ENCODE results near the gene MACROH2A1.

Gene MACROH2A1

GRCh38 chr5:135435467-135436330 lies 36.7 kb upstream of the MACROH2A1 start:
- no peak for DNase-seq

- DNase-seq, result peak; percentile 95
Observed at GRCh38 chr5:135434591-135435466, 35.8 kb upstream of the MACROH2A1 start.

GRCh38 chr5:135433681-135434426 lies 34.8 kb upstream of the MACROH2A1 start:
- DNase-seq, result peak; percentile 73

- no peak for DNase-seq
Observed at GRCh38 chr5:135432113-135432512, 33.1 kb upstream of the MACROH2A1 start.

GRCh38 chr5:135430135-135430437 lies 31.1 kb upstream of the MACROH2A1 start:
- no peak for DNase-seq

- DNase-seq, result peak; percentile 93
Observed at GRCh38 chr5:135429301-135430134, 30.5 kb upstream of the MACROH2A1 start.

GRCh38 chr5:135428586-135428985 lies 29.6 kb upstream of the MACROH2A1 start:
- DNase-seq, result no peak

- no peak for DNase-seq
Observed at GRCh38 chr5:135426102-135427082, 27.4 kb upstream of the MACROH2A1 start.

- DNase-seq, result no peak
Observed at GRCh38 chr5:135425641-135426040, 26.6 kb upstream of the MACROH2A1 start.

GRCh38 chr5:135423846-135424168 lies 24.8 kb upstream of the MACROH2A1 start:
- DNase-seq, result no peak

GRCh38 chr5:135423146-135423845 lies 24.3 kb upstream of the MACROH2A1 start:
- DNase-seq, result peak; percentile 88

- no peak for DNase-seq
Observed at GRCh38 chr5:135422419-135422818, 23.4 kb upstream of the MACROH2A1 start.

GRCh38 chr5:135417083-135417482 lies 18.1 kb upstream of the MACROH2A1 start:
- DNase-seq, result no peak

- DNase-seq, result no peak
Observed at GRCh38 chr5:135405082-135405481, 6.1 kb upstream of the MACROH2A1 start.

GRCh38 chr5:135402031-135402430 lies 3.0 kb upstream of the MACROH2A1 start:
- no peak for DNase-seq

GRCh38 chr5:135400866-135401265 lies 1.8 kb upstream of the MACROH2A1 start:
- DNase-seq, result peak; percentile 81

- DNase-seq, result peak; percentile 52
Observed at GRCh38 chr5:135399794-135400542, 937 bp upstream of the MACROH2A1 start.

- peak; percentile 67 for DNase-seq
Observed at GRCh38 chr5:135398160-135398854, 724 bp downstream of the MACROH2A1 start.

- DNase-seq, result no peak
Observed at GRCh38 chr5:135397084-135397483, 1.9 kb downstream of the MACROH2A1 start.

Data from islet precursor cell (in vitro differentiated cells).